Skeletal muscle tissue (tissue), 4 donors: ENCODE results near the gene GCK. TPM values are rescaled to one million over a fixed set of nuclear protein-coding genes. Genes with fewer than 3 reads are reported as not detected.

Experiments used
- H3K27ac ChIP-seq: one replicate; pipeline ENCODE4 v1.7.0; 2013; ENCODE audit warnings: mild to moderate bottlenecking, low read depth, low read length, inconsistent platforms
- H3K27me3 ChIP-seq, 3 donors: one replicate each; pipeline ENCODE4 v1.7.0; 2013; ENCODE audit warnings: low read length in 3 of 3; ENCODE audit not compliant: control insufficient read depth in 3 of 3, insufficient read depth in 3 of 3
- H3K36me3 ChIP-seq, 3 donors: one replicate each; pipeline ENCODE4 v1.7.0; 2013; ENCODE audit warnings: low read length in 3 of 3; ENCODE audit not compliant: control insufficient read depth in 3 of 3, insufficient read depth in 3 of 3
- H3K4me1 ChIP-seq, 3 donors: one replicate each; pipeline ENCODE4 v1.7.0; 2013; ENCODE audit warnings: low read length in 3 of 3, mild to moderate bottlenecking in 3 of 3; ENCODE audit not compliant: control insufficient read depth in 3 of 3, insufficient read depth in 3 of 3
- H3K4me3 ChIP-seq, 3 donors: one replicate each; pipeline ENCODE4 v1.7.0; 2013; ENCODE audit warnings: low read length in 3 of 3
- H3K9ac ChIP-seq, 3 donors: one replicate each; pipeline ENCODE4 v1.7.0; 2013; ENCODE audit warnings: low read length in 3 of 3, mild to moderate bottlenecking in 3 of 3, moderate library complexity in 2 of 3, low read depth in 1 of 3
- H3K9me3 ChIP-seq, 3 donors: one replicate each; pipeline ENCODE4 v1.7.0; 2013; ENCODE audit warnings: low read length in 3 of 3; ENCODE audit not compliant: control insufficient read depth in 3 of 3
- total RNA-seq: library from RNA; depleted of rRNA; stranded (reverse); fragments of >200 nt; gene quantifications from one replicate; pipeline ENCODE4 v1.2.3, GENCODE V29; 2014
- donor health status: Osteomylitis.

Gene GCK
- total RNA-seq, 1 donor from 2014 or later: 2.1 TPM

- Histone ChIP-seq H3K27me3 (peaks cover 10 to 16% (median 14%) of the 10 kb centered on the region in 3 donors), H3K36me3 (no peaks in the 10 kb centered on the region), H3K4me1 (peaks cover 17 to 37% (median 33%) of the 10 kb centered on the region in 3 donors), H3K9me3 (no peaks in the 10 kb centered on the region), H3K4me3 (no peak overlapping the region), H3K9ac (peak overlapping the region in 1 of 3 donors; percentile 16), H3K27ac (peak overlapping the region; percentile 75)
These were observed 87.0 kb downstream of the GCK start for GRCh38 chr7:44101966-44102845.

- H3K9me3 ChIP-seq: no peaks in the 10 kb centered on the region
- H3K4me1 ChIP-seq: peaks cover 17 to 37% (median 33%) of the 10 kb centered on the region in 3 donors
- H3K4me3 ChIP-seq: no peak overlapping the region
- H3K9ac ChIP-seq: no peak overlapping the region
- H3K27me3 ChIP-seq: peaks cover 10 to 16% (median 14%) of the 10 kb centered on the region in 3 donors
- H3K36me3 ChIP-seq: no peaks in the 10 kb centered on the region
- peak overlapping the region; percentile 75 for H3K27ac ChIP-seq
These were observed 87.8 kb downstream of the GCK start for GRCh38 chr7:44101303-44101965.

- peak overlapping the region in 1 of 3 donors; percentile 30 for H3K9ac ChIP-seq
- H3K36me3 ChIP-seq: no peaks in the 10 kb centered on the region
- peaks cover 16 to 33% (median 26%) of the 10 kb centered on the region in 3 donors for H3K4me1 ChIP-seq
These were observed 88.6 kb downstream of the GCK start for GRCh38 chr7:44100458-44101302.

GRCh38 chr7:44099669-44100068, 89.6 kb downstream of the GCK start:
- Histone ChIP-seq H3K9ac (no peak overlapping the region), H3K27me3 (peaks cover 0 to 6% (median 5%) of the 10 kb centered on the region in 3 donors), H3K36me3 (no peaks in the 10 kb centered on the region), H3K27ac (no peak overlapping the region), H3K4me3 (no peak overlapping the region), H3K4me1 (peaks cover 18 to 25% (median 19%) of the 10 kb centered on the region in 3 donors), H3K9me3 (no peaks in the 10 kb centered on the region)

More at GRCh38 chr7:44100458-44101302, 88.6 kb downstream of the GCK start:
- no peaks in the 10 kb centered on the region for H3K9me3 ChIP-seq
- no peak overlapping the region for H3K4me3 ChIP-seq
- peak overlapping the region; percentile 75 for H3K27ac ChIP-seq
- peaks cover 8 to 14% (median 10%) of the 10 kb centered on the region in 3 donors for H3K27me3 ChIP-seq

GRCh38 chr7:44098092-44099068, 90.9 kb downstream of the GCK start:
- H3K27me3 ChIP-seq: peaks cover 0 to 3% (median 0%) of the 10 kb centered on the region in 3 donors

GRCh38 chr7:44097064-44097932, 91.9 kb downstream of the GCK start:
- Histone ChIP-seq H3K4me3 (no peak overlapping the region), H3K9me3 (no peaks in the 10 kb centered on the region), H3K9ac (no peak overlapping the region), H3K27ac (no peak overlapping the region), H3K27me3 (no peaks in the 10 kb centered on the region), H3K36me3 (no peaks in the 10 kb centered on the region), H3K4me1 (peaks cover 8 to 18% (median 15%) of the 10 kb centered on the region in 3 donors)

More at GRCh38 chr7:44098092-44099068, 90.9 kb downstream of the GCK start:
- H3K9ac ChIP-seq: no peak overlapping the region
- no peak overlapping the region for H3K4me3 ChIP-seq
- H3K9me3 ChIP-seq: no peaks in the 10 kb centered on the region
- no peaks in the 10 kb centered on the region for H3K36me3 ChIP-seq
- H3K27ac ChIP-seq: no peak overlapping the region
- H3K4me1 ChIP-seq: peaks cover 16 to 23% (median 19%) of the 10 kb centered on the region in 3 donors

- H3K4me3 ChIP-seq: no peak overlapping the region
- H3K4me1 ChIP-seq: peaks cover 8 to 18% (median 14%) of the 10 kb centered on the region in 3 donors
- H3K36me3 ChIP-seq: no peaks in the 10 kb centered on the region
- H3K27me3 ChIP-seq: no peaks in the 10 kb centered on the region
- H3K9ac ChIP-seq: no peak overlapping the region
- no peak overlapping the region for H3K27ac ChIP-seq
- no peaks in the 10 kb centered on the region for H3K9me3 ChIP-seq
These were observed 92.8 kb downstream of the GCK start for GRCh38 chr7:44096326-44096881.

- Histone ChIP-seq H3K4me3 (no peak overlapping the region), H3K9ac (no peak overlapping the region), H3K36me3 (no peaks in the 10 kb centered on the region), H3K27ac (no peak overlapping the region), H3K4me1 (peaks cover 2 to 13% (median 8%) of the 10 kb centered on the region in 3 donors), H3K27me3 (no peaks in the 10 kb centered on the region), H3K9me3 (no peaks in the 10 kb centered on the region)
These were observed 93.5 kb downstream of the GCK start for GRCh38 chr7:44095781-44096180.
